Fibroblast of skin of back (primary cell): ENCODE measurements around the gene CARD10.
"Not testable (repeated sequence)": the region's sequence is repeated elsewhere in the genome, so short reads cannot be mapped to it uniquely, and the experiment has no call there.

Source experiments
- DNase-seq: peaks from one replicate; pipeline ENCODE4 v3.0.0-alpha.2; 2013

CARD10 gene

DNA sequence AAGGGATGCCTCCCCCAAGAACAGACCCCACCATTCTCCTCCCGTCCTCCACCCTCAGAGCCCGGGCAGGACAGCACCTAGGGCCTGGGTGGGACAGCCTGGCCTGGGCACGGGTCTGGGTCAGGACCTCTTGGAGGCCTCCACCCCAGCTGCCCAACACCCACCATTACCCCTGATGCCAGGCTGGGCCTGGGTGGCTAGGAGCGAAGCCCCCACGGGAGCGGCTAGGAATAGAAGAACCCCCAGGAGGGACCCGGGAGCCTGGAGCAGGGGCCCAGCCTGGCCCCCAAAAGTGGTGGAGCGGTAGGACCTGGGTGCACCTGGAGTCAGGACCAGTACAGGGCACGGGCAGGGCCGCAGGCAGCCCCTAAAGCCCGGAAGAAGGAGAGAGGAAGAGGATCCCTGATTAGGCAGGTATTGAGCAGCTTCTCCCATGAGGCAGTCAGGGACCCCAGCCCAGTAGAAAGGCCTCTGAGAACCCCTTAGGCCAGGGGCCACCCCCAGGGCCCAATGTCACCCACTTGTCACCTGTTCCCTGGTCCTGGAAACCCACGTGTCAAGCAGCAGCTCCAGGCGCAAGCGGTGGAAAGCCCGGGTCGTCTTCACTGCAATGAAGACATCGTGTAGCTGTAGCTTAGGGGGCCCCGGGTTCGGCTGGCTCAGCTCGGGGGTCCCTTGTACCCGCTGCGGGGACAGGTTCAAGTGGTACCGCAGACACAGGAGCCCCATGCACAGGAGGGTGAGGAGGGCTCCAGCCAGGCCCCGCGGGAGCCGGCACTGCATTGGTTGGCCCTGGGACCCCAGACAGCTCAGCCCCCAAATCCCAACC, 33.6 kb downstream of the CARD10 start:
- no peak for DNase-seq

DNA sequence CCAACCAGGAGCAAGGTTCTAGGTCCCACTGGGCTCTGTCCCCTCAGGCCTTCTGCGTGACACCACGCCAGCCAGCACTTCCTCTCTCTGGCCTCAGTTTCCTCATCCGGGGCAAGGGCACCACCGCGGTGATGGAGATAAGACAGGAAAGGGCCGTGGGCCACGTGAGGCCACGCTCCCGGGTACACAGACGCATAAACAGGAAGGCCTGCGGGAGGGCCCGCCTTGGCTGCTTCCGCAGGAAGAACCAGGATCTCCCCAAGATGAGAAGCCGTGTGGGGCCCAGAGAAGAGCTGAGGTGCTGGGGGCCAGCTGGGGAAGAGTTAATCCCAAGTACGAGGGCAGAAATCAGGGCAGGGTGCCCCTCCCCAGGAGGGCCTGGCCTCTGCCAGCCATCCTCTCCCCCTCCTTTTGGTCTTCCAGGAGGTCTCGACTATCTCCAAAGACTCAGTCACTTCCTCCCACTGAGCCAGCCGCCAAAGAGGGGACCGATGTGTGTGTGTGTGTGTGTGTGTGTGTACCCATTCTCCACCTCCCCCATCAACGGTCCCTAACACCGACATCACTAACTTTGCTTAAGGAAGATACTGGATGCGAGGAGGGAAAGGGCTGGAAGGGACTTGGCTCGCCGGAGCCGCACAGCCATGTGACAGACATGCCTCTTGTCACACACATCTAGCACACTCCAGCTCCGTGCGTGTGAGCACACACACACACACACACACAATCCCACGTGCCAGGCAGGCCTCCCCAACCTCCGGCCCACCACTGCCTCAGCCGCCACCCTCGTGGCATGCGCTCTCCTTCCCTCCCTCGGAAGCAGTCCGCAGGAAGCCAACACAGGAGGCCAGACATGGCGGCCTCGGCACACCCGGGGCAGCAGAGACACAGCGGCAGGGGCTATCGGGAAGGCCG, 34.5 kb downstream of the CARD10 start:
- DNase-seq = no peak

DNA sequence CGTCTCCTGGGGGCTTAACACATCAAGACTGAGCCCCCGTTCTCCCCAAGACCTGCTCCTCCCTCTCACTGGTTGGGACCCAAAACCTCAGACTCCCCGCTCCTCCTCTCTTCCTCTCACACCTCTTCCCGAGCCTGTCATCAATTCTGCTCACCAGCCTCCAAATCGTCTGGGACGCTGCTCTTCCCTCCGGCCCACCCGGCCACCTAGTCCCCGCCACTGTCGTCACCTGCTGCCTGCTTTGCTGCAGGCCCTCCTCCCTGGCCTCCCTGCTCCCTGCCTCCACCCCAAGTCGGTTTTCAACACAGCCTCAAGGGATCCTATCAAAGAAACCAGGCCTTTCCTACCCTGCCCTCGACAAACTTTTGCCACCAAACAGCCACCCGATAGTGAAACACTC, 36.2 kb downstream of the CARD10 start:
- no peak for DNase-seq

DNA sequence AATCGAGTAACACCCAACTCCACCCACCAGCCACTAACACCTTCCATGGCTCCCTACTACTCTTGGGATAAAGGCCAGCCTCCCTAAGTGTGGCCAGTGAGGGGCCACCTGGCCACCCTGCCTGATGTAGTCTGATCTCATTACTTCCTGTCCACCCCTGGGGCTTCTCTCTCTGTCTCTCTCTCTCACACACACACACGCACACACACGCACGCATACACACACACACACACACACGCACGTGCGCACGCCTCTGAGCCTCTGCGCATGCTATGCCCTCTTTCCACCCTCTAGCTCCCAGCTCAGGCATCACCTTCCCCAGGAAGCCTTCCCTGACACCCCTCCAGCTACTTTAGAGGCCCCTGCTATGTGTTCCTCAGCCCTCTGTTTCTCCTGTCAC, 37.0 kb downstream of the CARD10 start:
- no peak for DNase-seq

DNA sequence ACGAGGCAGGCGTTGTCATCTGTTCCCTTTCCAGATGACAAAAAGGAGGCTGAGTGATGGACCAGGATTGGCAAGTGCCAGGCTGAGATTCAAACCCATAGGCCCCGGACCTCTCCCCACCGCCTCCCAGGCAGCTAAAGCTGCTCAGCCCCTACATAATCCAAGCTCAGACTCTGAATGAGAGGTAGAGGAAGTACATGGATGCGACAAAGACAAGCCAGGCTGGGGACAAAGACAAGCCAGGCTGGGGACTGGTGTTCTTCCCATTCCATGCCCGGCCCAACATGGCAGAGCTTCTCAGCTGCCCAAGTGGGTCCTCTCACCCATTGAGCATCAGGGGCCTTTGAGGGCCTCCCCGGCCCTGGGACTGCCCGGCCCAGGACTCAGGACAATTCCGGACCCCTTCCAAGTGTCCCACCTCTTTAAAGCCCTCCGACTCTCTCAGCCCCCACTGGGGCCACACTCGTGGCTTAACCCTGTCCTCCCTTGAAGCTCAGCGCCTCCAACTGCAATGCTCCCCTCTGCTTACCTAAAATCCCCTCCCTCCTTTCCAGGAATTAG, 37.8 kb downstream of the CARD10 start:
- DNase-seq = no peak

DNA sequence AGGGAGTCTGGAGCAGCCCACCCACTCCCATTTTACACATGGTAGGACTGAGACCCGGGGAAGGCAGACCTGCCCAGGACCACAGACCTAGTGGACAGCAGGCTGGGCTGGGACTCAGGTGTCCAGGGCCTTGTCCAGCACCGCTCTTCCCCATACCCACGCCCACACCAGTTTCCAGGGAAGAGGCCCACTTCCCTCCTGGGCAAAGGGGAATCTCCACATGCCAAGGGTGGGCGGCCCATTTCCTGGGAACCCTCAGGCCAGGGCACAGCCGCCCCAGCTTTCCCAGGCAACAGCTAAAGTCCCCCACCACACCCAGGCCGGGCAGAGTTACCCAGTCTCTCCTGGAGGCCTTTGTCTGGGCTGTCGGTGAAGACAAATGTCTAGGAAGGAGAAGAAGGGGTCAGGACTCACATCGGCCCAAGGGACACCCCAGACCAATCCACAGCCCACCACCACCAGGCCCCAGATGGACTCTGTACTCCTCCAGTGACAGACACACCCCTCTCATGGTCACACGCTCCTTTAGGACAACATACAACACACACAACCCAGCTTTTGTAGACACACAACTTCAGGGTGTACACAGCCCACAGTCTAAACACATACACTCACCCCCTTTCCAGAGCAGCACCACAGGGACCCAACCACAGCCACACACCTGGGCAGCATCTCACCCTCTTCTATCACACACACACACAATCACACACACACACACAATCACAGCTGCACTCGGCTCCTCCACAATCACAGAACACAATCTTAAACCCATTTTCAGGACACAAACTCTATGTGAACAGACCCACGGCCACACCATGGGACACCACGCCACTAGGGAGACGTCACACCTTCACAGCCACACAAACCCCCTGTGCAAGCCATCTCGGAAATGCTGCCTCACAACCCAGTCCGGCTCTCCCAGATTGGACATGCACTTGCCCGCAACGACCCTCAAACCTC, 38.5 kb downstream of the CARD10 start:
- no peak for DNase-seq

DNA sequence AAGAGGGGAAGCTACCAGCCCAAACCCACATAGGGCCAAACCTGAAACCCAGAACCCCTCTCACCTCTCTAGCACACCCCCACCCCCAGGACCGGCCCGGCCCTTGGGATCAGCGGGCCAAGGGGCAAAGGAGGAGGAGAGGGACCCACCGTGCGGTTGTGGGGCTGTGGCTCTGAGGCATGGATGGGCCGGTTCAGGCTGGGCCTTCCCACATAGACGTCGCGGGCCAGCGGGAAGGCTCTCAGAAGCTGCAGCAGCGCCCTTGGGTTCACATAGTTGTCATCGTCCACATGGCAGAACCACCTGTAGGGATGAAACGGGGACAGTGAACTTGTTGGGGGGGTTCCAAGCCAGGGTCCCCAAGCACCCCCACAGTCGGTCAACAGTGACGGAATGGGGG, 40.0 kb downstream of the CARD10 start:
- no peak for DNase-seq

DNA sequence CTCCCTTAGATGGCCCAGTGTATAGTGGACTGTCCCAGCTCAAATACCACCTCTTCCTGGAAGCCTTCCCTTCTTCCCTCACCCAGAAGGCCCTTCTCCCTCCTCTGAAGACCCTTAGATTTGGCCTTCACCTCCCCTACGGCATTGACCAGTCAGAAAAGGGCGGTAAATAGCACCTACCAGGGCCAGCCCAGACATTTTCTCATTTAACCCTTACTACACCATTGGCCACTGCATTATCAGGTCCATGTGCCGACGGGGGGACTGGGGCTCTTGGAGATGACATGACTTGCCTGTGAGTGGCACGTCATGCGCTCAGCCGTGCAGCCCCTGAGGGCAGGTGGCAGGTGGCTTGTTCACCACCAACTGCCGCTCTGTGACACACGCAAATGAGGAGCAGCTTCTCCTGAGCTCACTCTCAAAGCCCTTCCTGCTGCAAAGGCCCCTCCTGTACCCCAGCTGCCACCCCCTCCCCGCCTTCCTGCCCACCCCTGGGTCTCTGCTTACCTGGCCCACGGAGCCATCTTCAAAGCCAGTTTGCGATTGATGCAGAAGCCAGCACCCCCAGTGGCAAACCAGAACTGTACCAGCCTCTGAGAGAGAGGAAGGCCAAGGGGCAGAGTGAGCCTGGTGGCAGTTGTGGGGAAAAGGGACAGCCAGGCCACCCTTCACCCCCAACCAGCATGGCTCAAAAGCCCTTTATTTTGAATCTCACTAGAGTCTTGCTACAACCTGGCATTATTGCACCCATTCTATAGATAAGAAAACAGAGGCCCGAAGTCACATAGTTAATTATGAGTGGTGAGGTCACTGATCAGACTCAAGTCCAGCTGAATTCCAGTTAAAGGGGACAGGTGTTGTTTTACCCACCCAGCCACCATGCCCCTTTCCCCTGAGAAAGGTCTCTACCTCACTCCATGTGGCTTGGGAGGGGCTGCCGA, 42.6 kb downstream of the CARD10 start:
- DNase-seq = no peak

DNA sequence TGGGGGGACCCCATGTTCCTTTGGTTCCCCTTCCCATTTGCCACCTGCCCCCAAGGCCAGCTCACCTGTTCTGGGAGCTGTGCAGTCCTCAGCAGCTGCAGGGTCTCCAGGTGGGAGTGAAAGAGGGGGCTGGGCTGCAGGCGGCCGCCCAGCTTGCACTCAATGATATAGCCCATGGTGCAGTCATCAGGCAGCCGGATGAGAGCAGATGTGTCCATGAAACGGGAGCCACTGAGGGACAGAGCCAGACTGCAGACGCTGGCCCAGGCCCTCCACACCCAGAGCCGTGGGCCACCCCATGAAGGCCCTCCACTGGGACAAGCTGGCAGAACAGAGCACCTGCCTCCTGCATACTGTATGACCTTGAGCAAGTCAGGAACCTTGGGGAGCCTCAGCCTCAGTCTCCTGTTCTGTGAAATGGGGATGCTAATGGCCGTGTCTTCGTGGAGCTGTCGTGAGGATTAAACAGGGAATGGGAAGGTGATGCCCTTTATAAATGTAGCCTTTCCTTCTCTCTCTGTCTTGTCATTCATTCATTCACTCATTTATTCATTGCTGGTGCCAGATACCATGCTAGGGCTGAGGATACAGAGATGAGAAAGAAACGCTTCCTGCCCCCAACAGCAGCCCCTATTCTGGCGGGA, 44.6 kb downstream of the CARD10 start:
- DNase-seq = no peak

DNA sequence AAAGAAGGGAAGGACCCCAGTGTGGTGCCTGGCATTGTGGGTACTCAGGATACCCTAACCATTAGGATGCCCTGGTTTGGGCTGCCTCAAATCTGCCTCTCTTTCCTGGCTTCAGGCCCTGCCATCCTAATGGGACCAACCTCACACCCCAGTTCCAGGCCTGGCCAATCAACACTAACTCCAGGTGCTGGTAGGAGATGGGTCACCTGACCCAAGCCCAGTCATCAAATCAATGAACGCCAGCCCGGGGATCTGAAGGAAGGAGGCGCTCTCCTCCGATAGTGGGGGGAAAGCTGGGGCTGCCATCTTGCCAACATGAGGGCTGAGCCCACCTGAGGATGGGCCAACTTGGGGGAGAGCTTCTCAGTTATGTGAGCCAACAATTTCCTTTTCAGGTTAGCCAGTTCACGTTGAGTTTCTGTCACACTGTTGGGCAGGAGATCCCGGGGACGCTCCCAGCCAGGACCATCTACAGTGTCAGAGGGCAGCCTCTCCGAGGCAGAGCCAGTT, 45.7 kb downstream of the CARD10 start:
- no peak for DNase-seq

DNA sequence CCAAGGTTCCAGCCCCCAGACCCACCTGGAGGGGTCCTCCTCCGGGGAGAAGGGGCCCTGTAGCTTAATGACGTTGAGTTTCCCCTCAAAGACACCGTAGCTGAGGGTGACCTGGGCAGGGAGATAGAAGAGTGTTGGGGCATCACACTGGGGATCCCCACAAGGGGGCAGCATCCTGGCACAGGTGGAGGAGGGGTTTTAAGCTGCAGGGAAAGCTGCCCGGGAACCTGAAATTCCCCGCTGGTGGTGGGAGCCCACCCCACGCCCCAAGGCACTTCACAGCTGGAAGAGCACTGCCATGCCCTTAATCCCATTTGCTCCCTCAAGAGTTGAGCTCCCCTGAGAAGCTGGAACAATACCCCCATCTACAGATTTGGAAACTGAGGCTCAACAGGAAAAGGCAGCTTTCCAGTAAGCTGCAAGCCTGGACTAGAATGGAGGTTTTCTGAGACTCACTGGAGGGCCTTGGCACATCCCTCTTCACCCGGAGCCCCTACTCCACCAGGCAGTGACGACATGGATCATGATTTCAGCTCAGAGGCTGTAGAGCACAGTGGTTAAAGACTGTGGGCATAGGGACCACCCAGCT, 46.7 kb downstream of the CARD10 start:
- peak; percentile 24 for DNase-seq

DNA sequence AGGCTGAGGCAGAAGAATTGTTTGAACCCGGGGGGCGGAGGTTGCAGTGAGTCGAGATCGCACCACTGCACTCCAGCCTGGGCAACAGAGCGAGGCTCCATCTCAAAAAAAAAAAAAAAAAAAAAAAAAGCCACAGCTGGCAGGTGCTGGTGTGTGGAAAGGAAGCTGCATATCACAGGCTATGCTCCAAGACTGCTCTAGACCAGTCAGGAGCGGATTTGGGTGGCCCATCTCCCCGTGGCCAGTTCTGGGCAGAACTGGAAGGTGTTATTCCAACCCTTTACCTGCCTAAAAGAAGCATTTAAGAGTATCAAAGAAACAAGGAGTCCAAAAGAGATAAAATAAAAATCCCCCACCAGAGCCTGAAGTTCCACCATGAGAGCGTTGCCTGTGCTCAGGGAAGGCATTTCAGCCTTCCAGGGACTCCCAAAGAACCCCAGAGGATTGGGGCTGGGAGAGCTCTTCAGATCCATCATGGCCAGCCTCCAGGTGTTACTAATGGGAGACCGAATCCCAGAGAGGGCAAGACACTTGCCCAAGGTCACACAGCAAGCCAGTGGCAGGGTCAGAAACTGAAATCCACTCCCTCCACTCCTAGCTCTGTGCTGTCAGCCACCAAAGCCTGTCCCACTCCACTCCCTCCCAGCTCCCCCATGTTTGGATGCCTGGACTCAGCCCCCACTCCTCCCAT, 47.3 kb downstream of the CARD10 start:
- no peak for DNase-seq

DNA sequence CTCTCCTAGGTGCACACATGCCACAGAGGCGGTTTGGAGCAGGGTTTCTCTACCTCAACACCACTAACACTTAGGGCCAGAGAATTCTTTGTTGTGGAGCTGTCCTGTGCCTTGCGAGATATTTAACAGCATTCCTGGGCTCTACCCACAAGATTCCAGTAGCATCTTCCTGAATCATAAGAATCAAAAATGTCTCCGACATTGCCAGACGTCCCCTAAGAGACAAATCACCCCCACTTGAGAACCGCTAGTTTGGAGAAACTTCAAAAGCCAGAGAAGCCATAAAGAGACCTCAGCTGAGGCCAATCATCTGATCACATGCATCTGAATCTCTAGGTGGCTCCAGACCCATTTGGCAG, 49.1 kb downstream of the CARD10 start:
- peak; percentile 25 for DNase-seq

DNA sequence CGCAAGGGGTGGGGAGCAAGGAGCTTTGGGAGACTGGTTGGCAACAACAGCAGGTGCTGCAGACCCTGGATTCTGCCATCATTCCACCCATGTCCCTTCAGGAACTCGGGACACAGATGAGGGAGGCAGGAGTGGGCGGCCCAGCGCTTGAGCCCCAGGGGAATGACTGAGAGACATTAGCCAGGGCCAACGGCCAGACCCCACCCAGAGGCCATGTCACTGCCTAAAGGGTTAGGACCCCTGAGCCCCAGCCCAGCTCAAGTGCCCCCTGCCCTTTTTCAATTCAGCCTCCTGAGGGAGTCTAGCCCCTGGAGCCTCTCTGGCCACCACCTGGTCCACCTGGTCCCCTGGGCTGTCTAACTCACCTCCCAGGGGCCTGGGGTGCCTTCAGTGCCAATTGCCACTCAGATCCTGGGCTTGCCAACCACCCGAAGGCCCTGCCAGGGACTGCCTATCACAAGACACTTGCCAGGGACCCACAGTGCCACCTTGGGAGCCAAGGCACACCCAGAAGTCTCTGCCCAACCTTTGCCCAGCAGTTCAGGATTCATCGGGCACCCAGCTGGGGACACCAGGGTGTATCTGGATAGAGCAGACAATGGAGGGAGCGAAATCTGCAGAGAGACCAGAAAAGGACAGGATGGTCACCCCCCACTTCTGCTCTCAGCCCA, 49.7 kb downstream of the CARD10 start:
- no peak for DNase-seq

DNA sequence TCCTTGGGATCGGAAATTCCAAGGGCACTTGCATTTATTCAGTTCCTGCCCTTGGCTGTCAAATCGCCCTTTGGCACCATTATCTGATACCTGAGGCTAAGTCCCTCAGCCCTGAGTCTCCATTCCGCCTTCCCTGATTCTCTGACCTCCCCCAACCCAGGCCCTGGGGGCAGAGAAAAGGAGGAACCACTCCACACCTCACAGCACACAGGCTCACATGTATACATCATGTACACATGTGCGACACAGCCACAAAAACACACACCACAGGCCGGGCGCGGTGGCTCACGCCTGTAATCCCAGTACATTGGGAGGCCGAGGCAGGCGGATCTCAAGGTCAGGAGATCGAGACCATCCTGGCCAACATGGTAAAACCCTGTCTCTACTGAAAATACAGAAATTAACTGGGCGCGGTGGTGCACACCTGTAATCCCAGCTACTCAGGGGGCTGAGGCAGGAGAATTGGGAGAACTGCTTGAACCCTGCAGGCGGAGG, 51.0 kb downstream of the CARD10 start:
- not testable (repeated sequence) for DNase-seq

DNA sequence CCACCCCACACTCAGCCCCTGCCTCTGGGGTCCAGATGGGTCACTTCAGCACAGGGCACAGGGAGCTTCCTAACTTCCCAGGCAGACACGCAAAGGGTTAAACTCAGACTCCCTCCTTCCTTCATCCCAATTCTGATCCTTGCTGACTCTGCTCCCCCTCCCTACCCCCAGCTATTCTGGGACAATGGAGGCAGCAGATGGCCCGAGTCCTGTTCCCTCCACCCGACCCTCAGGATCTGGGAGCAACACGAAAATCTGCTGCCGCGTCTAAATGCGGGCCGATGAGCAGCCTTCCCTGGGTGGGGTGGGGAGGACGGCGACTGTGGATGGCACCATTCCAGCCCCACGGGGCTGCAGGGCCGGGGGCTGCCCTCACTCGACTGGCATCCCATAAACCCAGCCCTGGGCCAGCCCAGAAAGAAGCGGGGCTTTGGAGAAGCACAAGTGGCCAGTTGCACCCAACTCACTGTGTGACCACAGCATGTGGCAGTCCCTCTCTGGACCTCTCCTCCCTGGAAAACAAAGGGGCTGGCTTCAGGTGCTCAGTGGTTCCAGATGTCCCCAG, 51.7 kb downstream of the CARD10 start:
- DNase-seq = no peak

DNA sequence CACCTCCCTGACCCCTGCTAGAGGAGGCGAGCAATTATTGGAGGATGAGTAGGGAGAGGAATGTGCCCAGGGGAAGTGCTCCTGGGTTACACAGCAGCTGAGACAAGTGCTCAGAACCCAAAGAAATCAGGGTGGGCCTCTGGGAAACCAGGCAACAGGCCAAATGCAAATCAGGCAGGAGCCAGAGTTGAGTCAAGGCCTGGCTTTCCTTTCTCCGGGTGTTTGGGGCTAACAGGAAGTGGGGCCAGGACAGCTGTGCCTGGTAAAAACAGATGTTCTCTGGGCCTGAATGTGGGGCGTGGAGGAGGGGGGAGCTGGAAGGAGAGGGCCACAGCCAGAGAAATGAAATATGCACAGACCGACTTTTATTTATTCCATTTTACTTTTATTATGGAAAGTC, 55.0 kb downstream of the CARD10 start:
- DNase-seq = no peak

DNA sequence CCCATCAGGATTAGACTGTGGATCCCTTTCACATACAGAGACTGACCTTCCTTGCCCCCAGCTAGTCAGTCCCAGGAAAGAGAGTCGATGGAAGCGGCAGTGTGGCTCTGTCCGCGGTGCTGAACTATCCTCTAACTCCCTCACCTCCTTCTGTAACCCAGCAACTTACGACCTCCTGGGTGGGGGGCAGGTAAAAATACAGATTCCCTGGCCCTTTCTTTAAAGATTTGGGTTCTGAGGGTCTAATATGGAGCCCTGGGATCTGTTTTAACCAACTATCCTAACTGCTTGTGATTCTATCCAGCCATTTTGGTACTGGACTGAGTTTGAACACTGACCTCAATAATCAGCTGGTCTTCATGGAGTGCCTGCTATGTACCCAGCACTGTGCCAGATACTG, 56.2 kb downstream of the CARD10 start:
- DNase-seq = peak; percentile 46
